Activated effector memory CD4-positive, alpha-beta T cell treated with Interleukin-2 at 50 U/mL for 16 hours (primary cell): ENCODE data around the gene MPG.

Experiments used
- DNase-seq: peaks from one replicate; pipeline ENCODE4 v3.0.0-alpha.2; 2020

MPG gene

GRCh38 chr16:67884-68789 is 9.9 kb upstream of the MPG start:
- no peak for DNase-seq

- no peak for DNase-seq
Observed at GRCh38 chr16:69181-69580, 8.8 kb upstream of the MPG start.

- DNase-seq, result no peak
Observed at GRCh38 chr16:71210-71539, 6.8 kb upstream of the MPG start.

- DNase-seq, result no peak
Observed at GRCh38 chr16:71540-72401, 6.3 kb upstream of the MPG start.

- DNase-seq, result no peak
Observed at GRCh38 chr16:72561-73548, 5.2 kb upstream of the MPG start, which contains the start of gene RHBDF1. Gene RHBDF1, minus strand, starts transcription at chr16:72631. Its CDS starts 7,616 bp downstream, at chr16:65015.

GRCh38 chr16:74051-74746 is 3.8 kb upstream of the MPG start:
- no peak for DNase-seq

GRCh38 chr16:74747-75334 is 3.2 kb upstream of the MPG start:
- no peak for DNase-seq

- no peak for DNase-seq
Observed at GRCh38 chr16:75580-76501, 2.2 kb upstream of the MPG start.

GRCh38 chr16:76535-77272 is 1.3 kb upstream of the MPG start:
- DNase-seq, result no peak

GRCh38 chr16:77273-77806 is 685 bp upstream of the MPG start:
- DNase-seq, result peak; percentile 19

GRCh38 chr16:78444-79150 is 572 bp downstream of the MPG start:
- no peak for DNase-seq

- no peak for DNase-seq
Observed at GRCh38 chr16:79151-80054, 1.4 kb downstream of the MPG start.

GRCh38 chr16:83060-83603 is 5.1 kb downstream of the MPG start:
- no peak for DNase-seq

GRCh38 chr16:83781-84615 is 6.0 kb downstream of the MPG start:
- DNase-seq, result no peak

- DNase-seq, result no peak
Observed at GRCh38 chr16:84718-85406, 6.8 kb downstream of the MPG start.

GRCh38 chr16:85407-85782 is 7.4 kb downstream of the MPG start:
- no peak for DNase-seq
